ENCODE measurements around the gene TDRD1.

TDRD1 gene

DNA sequence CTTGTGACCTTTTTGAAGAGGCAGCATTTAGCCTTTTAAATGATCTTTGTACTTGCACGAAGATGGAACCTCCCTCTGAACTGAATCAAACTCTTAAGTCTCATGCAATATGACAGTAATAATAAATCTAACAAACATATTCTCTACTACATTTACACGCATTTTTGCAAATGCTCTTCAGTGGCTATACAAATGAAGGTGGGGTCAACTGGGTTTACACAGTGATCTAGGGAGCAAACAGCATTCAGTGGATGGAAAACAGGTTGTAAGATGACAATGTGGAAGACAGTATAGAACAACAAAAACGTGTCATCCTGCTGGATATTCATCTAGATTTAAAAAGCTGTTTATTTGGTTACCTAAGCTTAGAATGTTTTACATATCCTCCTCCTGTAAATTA lies 12.7 kb upstream of the TDRD1 start:
- ChIA-PET POLR2A (ENCODE audit: low non-redundant PET) (interaction anchor here (1.1 kb wide), 1 partner anchor 100 kb away, joined by 4 read pairs; no protein-coding TSS in a partner anchor), CTCF (no interaction called here)
- no peak for DNase-seq (ENCODE audit: low spot score)
- TF ChIP-seq, protein P1, sequence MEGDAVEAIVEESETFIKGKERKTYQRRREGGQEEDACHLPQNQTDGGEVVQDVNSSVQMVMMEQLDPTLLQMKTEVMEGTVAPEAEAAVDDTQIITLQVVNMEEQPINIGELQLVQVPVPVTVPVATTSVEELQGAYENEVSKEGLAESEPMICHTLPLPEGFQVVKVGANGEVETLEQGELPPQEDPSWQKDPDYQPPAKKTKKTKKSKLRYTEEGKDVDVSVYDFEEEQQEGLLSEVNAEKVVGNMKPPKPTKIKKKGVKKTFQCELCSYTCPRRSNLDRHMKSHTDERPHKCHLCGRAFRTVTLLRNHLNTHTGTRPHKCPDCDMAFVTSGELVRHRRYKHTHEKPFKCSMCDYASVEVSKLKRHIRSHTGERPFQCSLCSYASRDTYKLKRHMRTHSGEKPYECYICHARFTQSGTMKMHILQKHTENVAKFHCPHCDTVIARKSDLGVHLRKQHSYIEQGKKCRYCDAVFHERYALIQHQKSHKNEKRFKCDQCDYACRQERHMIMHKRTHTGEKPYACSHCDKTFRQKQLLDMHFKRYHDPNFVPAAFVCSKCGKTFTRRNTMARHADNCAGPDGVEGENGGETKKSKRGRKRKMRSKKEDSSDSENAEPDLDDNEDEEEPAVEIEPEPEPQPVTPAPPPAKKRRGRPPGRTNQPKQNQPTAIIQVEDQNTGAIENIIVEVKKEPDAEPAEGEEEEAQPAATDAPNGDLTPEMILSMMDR (conservative IDR thresholded peaks at IDR 0.05; ENCODE audit: low read depth) = no peak
- no peak overlapping the region for H3K27ac ChIP-seq

DNA sequence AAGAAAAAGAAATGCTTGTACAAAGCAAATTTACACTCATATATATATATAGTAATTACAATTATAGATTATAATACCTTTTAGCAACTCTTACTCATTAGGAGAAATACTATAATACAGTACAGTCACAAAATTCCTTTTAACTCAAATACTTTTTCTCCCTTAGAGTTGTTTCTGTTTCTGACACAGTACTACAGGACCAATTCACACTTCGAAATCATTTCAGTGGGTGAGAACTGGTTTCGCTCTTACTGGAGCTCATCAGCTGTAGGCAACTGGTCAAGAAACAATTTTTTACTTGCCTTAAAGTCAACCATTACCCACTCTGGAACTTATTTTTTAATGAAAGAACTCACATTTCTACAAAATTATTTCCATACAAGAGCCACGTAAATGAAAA lies 11.2 kb upstream of the TDRD1 start:
- H3K27ac ChIP-seq = no peak overlapping the region
- TF ChIP-seq, protein P1 (conservative IDR thresholded peaks at IDR 0.05; ENCODE audit: low read depth) = no peak
- DNase-seq (ENCODE audit: low spot score) = no peak
- CTCF ChIA-PET = interaction anchor here (0.7 kb wide), 1 partner anchor 372 kb away, joined by 4 read pairs; no protein-coding TSS in a partner anchor
- POLR2A ChIA-PET (ENCODE audit: low non-redundant PET) = interaction anchor here (0.6 kb wide), 1 partner anchor 25 kb away, joined by 4 read pairs; no protein-coding TSS in a partner anchor

DNA sequence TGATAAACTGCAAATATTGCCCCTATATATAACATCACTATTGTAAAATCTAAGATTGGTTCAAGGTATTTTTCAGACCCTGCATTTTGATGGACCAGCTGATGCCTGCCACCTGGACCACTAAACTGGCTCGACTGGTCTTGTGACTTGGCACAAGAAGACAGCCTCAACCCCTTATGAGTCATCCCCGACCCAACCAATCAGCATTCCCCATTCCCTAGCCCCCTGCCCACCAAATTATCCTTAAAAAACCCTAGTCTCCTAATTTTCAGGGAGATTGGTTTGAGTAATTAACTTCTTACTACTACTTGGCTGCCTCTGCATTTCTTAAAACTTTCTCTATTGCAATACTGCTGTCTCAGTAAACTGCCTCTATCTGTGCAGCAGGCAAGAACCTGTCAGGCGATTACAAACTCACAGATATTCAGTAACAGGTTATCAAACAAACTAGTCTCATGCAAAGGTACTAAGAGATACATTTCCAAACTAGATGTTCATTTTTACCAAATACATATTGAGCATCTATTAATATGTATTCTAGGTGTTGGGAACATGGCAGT lies 10.6 kb upstream of the TDRD1 start:
- ChIA-PET POLR2A (ENCODE audit: low non-redundant PET) (no interaction called here), CTCF (interaction anchor here (0.7 kb wide), 1 partner anchor 372 kb away, joined by 4 read pairs; no protein-coding TSS in a partner anchor)
- H3K27ac ChIP-seq = no peak overlapping the region
- TF ChIP-seq, protein P1 (conservative IDR thresholded peaks at IDR 0.05; ENCODE audit: low read depth) = no peak
- DNase-seq (ENCODE audit: low spot score) = no peak

DNA sequence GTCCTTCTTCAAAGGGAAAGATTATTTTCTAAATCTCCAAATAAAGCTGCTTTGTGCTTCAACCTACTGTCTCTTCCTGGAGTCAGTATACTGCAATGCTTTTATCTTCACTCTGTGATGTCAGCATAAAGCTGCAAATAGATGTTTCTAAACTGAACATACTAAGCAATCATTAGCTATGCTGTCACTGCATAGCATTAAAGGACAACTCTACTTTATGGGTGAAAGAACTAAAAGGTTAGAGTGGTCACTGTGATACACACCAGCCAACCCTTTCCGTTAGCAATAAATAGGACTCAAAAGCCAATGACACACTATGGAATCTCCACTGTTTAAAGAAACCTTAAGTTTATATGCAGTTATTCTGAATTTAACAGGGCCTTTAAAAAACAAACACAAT lies 6.9 kb upstream of the TDRD1 start:
- CTCF ChIA-PET = no interaction called here
- POLR2A ChIA-PET (ENCODE audit: low non-redundant PET) = no interaction called here
- H3K27ac ChIP-seq = no peak overlapping the region
- TF ChIP-seq, protein P1 (conservative IDR thresholded peaks at IDR 0.05; ENCODE audit: low read depth) = no peak
- no peak for DNase-seq (ENCODE audit: low spot score)

DNA sequence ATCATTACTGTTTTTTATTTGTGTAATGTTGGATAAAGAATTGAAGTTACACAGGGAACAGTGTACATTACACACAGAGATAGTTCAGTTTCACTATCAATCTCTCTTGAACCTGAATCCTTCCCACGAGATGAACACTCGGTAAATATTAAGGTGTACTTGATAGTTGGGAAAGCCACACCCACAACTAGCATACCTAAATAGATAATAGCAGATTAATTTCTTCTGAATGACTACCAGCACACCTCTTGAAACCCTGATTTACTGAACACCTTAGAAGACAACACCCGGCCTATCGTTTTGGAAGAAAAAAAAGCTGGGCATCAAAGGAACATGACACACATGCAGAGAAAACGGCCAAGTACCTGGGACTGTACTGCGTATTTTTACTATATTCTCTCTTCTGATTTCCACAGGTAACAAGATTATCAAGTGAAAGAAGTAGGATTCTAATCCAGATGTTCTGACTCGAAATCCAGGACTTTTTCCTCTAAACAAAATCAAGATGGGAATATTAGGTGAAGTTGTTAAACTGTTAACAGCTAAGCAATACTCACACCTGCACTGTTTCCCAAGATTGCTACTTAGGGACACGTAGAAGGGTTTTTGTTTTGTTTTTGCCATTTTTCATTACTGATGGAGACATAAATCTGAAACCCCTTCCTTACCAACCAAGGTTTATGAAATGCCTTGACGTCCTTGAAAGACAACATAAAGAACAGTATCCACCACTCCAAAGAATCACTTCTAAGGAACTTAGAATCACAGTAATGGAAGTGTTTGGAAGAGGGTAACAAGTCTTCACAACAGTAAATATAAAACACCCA lies 6.2 kb upstream of the TDRD1 start:
- peak; percentile 18 for DNase-seq (ENCODE audit: low spot score)
- peak overlapping the region; percentile 81 for H3K27ac ChIP-seq
- TF ChIP-seq, protein P1 (conservative IDR thresholded peaks at IDR 0.05; ENCODE audit: low read depth) = no peak
- CTCF ChIA-PET = no interaction called here
- POLR2A ChIA-PET (ENCODE audit: low non-redundant PET) = no interaction called here

DNA sequence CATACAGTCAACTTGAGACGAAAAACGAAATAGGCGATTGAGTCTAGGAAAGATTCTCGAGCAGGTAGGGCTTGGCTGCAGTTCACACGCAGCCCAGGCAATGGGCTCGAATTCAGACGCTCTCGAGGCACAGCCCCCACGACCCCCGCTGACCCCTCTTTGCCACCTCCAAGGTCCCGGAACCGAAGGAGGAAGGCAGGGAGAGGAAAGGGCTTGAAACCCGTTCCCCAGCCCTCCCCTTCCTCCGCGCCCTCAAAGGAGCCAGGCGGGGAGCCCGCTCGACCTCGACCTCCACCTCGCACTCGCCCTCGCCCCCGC lies 5.6 kb upstream of the TDRD1 start:
- peak overlapping the region; percentile 81 for H3K27ac ChIP-seq
- no peak for DNase-seq (ENCODE audit: low spot score)
- POLR2A ChIA-PET (ENCODE audit: low non-redundant PET) = no interaction called here
- TF ChIP-seq, protein P1 (conservative IDR thresholded peaks at IDR 0.05; ENCODE audit: low read depth) = no peak
- CTCF ChIA-PET = no interaction called here

Measured in RWPE1 (cell line).